ENCODE measurements around the gene TRMT2A. TPM values are rescaled to one million over a fixed set of nuclear protein-coding genes. Genes with fewer than 3 reads are reported as not detected.

TRMT2A gene
- total and polyA plus RNA-seq, 10 of the 15 experiments (the other 5 are each of a cell fraction or from before 2014, with no cell fraction given): 0.29 to 97.0 (median 57.9) TPM

GRCh38 chr22:20142711-20143621, 25.9 kb upstream of the TRMT2A start:
- no peaks in the 10 kb centered on the region for H3K27me3 ChIP-seq (replicated peaks in 1 of 2; ENCODE audit: control insufficient read depth in 2 of 2, insufficient read depth in 2 of 2, low read length in 1 of 2)
- no peak for DNase-seq (ENCODE audit: low read depth, low spot score)
- intact Hi-C loops (cut with micrococcal nuclease; ENCODE audit: unreplicated experiment) (no loop called here), in situ Hi-C loops (cut with MboI) (no loop called here)
- ChIA-PET CTCF (no interaction called here), RAD21 (ENCODE audit: unreplicated experiment) (no interaction called here), POLR2A (no interaction called here), SMC1A (ENCODE audit: uncharacterized antibody, unreplicated experiment) (no interaction called here)
- no peak overlapping the region for H3K9ac ChIP-seq (ENCODE audit: control insufficient read depth, insufficient read depth, low read length)
- 93% methylated on average over 56 of the region's 65 CpGs for WGBS (ENCODE audit: insufficient coverage, insufficient replicate concordance, low lambda C conversion rate, missing lambda C conversion rate)
- TF ChIP-seq TCF3 (IDR thresholded peaks at IDR 0.05; ENCODE audit: borderline replicate concordance, insufficient read depth, low read depth, low read length) (no peak), RUNX3 (IDR thresholded peaks at IDR 0.05; ENCODE audit: low read length) (no peak), CUX1 (IDR thresholded peaks at IDR 0.05; ENCODE audit: insufficient replicate concordance, low read depth, low read length) (no peak), NR2F1 (conservative IDR thresholded peaks at IDR 0.05) (no peak), KLF5 (IDR thresholded peaks at IDR 0.05; ENCODE audit: partially characterized antibody) (no peak), PRDM15 (CRISPR knock-in tag; IDR thresholded peaks at IDR 0.05) (no peak), HCFC1 (IDR thresholded peaks at IDR 0.05; ENCODE audit: low read length) (no peak)
- no peak overlapping the region for H3K4me2 ChIP-seq (ENCODE audit: control insufficient read depth, insufficient read depth)
- FAIRE-seq: no peak
- peaks cover 4% of the 10 kb centered on the region; the same call in 1 of the 2 replicates for H3K4me1 ChIP-seq (ENCODE audit: control insufficient read depth, insufficient read depth, low read length)
- H3K4me3 ChIP-seq: no peak overlapping the region
- no TSS peak for BruUV-seq (replicated peaks)
- H3K79me2 ChIP-seq (ENCODE audit: control insufficient read depth, insufficient read depth, low read length): no peaks in the 10 kb centered on the region
- no peaks in the 10 kb centered on the region; a peak in 1 of 4 replicates for H3K36me3 ChIP-seq (ENCODE audit: control insufficient read depth in 2 of 2, insufficient read depth in 2 of 2, low read length in 1 of 2)
- ATAC-seq: no peak
- no peaks in the 10 kb centered on the region for H4K20me1 ChIP-seq (ENCODE audit: control insufficient read depth, insufficient read depth)
- H3K9me3 ChIP-seq (replicated peaks; ENCODE audit: control insufficient read depth, insufficient read depth, low read length): no peaks in the 10 kb centered on the region
- no peak overlapping the region for H2AFZ ChIP-seq (ENCODE audit: control insufficient read depth, low read depth, low read length)
- no peak overlapping the region for H3K27ac ChIP-seq (ENCODE audit: control insufficient read depth, insufficient read depth)

Measured in GM12878 (cell line).